ENCODE data around the gene MACROD2.

DNA sequence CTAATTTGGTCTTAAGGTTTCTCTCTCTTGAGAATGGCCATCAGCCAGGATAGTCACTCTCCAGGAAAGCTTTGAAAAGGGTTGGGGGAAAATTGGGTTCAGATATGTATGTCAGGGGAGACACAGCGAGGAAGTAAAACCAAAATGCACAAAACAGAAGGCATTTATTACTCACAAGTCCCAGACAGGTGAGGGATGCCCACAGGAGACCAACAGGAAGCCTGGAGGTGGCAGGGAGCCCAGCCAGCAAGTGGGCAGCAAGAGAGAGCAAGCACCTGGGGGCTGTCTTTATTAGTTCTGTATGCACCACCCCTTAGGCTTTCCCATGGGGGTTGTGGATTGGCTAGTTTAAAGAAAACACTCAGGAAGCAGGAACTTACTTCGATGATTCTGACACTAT lies 1870.2 kb downstream of the MACROD2 start:
- no peak for TF ChIP-seq SUZ12 (IDR thresholded peaks at IDR 0.05; ENCODE audit: extremely low read depth, insufficient read depth, insufficient read length)
- TF ChIP-seq YY1 (IDR thresholded peaks at IDR 0.05; ENCODE audit: insufficient read depth, insufficient read length): no peak
